Panc1 (cell line): Measurements from ENCODE around the gene AURKB. TPM values are rescaled to one million over a fixed set of nuclear protein-coding genes. Genes with fewer than 3 reads are reported as not detected.

Experiments
- ATAC-seq: fragments of 200-7000 bp; cut with Tn5 transposase; 2 replicates; pipeline ENCODE4 v1.9.1; 2020; ENCODE audit warnings: mild to moderate bottlenecking, moderate library complexity
- BruUV-seq: library from RNA; stranded (reverse); fragments of 400-500 nt; replicated peaks from 2 replicates; lab custom pipeline; 2021; lab: Mats Ljungman, UMichigan
- CTCF ChIA-PET: fragments of 300-600 bp; sonication (Branson Sonifier 250); formaldehyde crosslinking; loops from one replicate; lab custom pipeline; 2022; ENCODE audit warnings: antibody characterized with exemption; lab: Charles Lee
- POLR2A ChIA-PET: fragments of 300-600 bp; sonication (Branson Sonifier 250); formaldehyde crosslinking; loops from one replicate; lab custom pipeline; 2022; ENCODE audit warnings: antibody characterized with exemption; lab: Charles Lee
- DNase-seq: peaks from one replicate; pipeline ENCODE4 v3.0.0-alpha.2; 2010; ENCODE audit warnings: low read depth, low spot score
- H3K27ac ChIP-seq: 2 replicates; pipeline ENCODE4 v1.5.1; 2011; ENCODE audit warnings: mild to moderate bottlenecking, low read length, inconsistent platforms
- H3K27me3 ChIP-seq: fragments of 200-500 bp; sonication (Bioruptor generic); 2 replicates; pipeline ENCODE4 v1.6.0; 2014; ENCODE audit warnings: low read length, inconsistent platforms; ENCODE audit not compliant: control insufficient read depth, insufficient read depth
- H3K36me3 ChIP-seq: fragments of 200-500 bp; sonication (Bioruptor generic); 2 replicates; pipeline ENCODE4 v1.5.1; 2014; ENCODE audit warnings: inconsistent platforms, mild to moderate bottlenecking, low read length, moderate library complexity; ENCODE audit not compliant: control insufficient read depth, insufficient read depth
- H3K4me1 ChIP-seq: 2 replicates; pipeline ENCODE4 v1.5.1; 2011; ENCODE audit warnings: inconsistent platforms, mild to moderate bottlenecking, low read length, moderate library complexity; ENCODE audit not compliant: control insufficient read depth, insufficient read depth
- H3K4me3 ChIP-seq, 2 experiments: 2 replicates each; pipeline ENCODE4 v1.5.1; 2011 to 2012; ENCODE audit warnings: low read depth in 2 of 2, low read length in 2 of 2, mild to moderate bottlenecking in 2 of 2, inconsistent platforms in 1 of 2, moderate library complexity in 1 of 2
- H3K9me3 ChIP-seq: fragments of 200-500 bp; sonication (Bioruptor generic); 2 replicates; pipeline ENCODE4 v1.5.1; 2014; ENCODE audit warnings: low read depth, mild to moderate bottlenecking, inconsistent platforms, low read length, moderate library complexity; ENCODE audit not compliant: control insufficient read depth, insufficient read depth
- POLR2AphosphoS5 ChIP-seq: IDR thresholded peaks from 2 replicates; pipeline ENCODE4 v1.6.1; 2012; ENCODE audit warnings: mild to moderate bottlenecking, low read depth, low read length, moderate library complexity
- SIN3A ChIP-seq: IDR thresholded peaks from 2 replicates; pipeline ENCODE4 v1.6.1; 2012; ENCODE audit warnings: low read depth, mild to moderate bottlenecking, low read length, moderate library complexity, borderline replicate concordance; ENCODE audit not compliant: insufficient read depth
- TCF7L2 ChIP-seq: IDR thresholded peaks from 2 replicates; pipeline ENCODE4 v1.6.1; 2011; ENCODE audit warnings: mild to moderate bottlenecking, low read depth, low read length, inconsistent platforms
- in situ Hi-C: cut with HindIII; loops from 2 replicates; pipeline ENCODE4 v1.10.0; 2016; ENCODE audit warnings: low sequenced_read_pairs, low pct_unique_long_range_greater_than_20kb
- intact Hi-C: fragments of 100-400 bp; cut with micrococcal nuclease; formaldehyde crosslinking; loops from one replicate; pipeline ENCODE4 v1.10.0; 2022; ENCODE audit not compliant: unreplicated experiment
- total RNA-seq: library from RNA; stranded (reverse); gene quantifications from one replicate; pipeline ENCODE4 v1.2.1, GENCODE V29; 2021; ENCODE audit not compliant: unreplicated experiment
- TF ChIP-seq, protein P1 (sequence below): fragments of 450-650 bp; IDR thresholded peaks from 2 replicates; pipeline ENCODE4 v1.5.1; 2017; ENCODE audit warnings: mild to moderate bottlenecking
- TF ChIP-seq, protein P2 (sequence below), 2 experiments: IDR thresholded peaks; 2 replicates each; pipeline ENCODE4 v1.6.1; 2011 to 2012; ENCODE audit warnings: low read depth in 2 of 2, control low read depth in 1 of 2, low read length in 1 of 2, mild to moderate bottlenecking in 1 of 2, moderate library complexity in 1 of 2; ENCODE audit not compliant: insufficient read depth in 1 of 2

AURKB gene
- total RNA-seq, 1 experiment from 2014 or later: 85.8 TPM

DNA sequence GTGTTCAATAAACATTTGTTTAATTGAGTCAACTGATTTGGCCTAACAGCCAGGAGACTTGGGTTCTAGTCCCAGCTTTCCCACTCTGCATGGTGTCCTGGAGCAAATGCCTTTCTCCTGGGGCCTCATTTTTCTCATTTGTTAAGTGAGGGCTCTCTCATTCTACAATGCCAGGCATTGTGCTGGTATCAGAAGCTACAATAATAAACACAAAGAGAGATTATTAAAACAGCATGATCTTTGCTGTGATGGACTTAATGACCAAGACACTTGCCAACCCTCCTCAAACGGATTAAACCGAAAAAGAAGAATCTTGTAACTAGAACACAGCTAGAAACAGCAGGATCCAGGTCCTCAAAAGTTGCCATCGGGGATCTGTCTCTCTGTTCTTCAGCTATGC lies 42.8 kb downstream of the AURKB start:
- no TSS peak for BruUV-seq
- POLR2A ChIA-PET: no interaction called here
- CTCF ChIA-PET: no interaction called here

DNA sequence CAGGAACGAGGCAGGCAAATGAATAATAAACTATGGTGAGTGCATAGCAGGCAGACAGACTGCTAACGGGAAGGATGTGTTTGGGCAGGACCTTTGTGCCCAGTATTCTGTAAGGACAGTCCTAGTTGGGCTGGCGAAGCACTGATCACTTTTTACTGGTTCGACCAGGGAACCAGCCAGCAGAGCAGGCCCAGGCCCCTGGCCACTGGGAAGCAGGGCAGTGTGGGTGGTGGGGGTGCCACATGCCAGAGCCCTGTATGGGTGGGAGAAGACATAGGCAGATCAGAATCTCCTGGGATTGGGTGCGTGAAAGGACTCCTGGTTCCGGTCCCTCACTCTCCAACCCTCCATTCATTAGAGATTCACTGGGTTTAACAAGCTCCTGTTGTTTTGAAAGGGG lies 43.6 kb downstream of the AURKB start:
- ChIA-PET POLR2A (no interaction called here), CTCF (no interaction called here)
- DNase-seq: no peak
- H3K4me3 ChIP-seq: no peak overlapping the region
- in situ Hi-C loops (no loop called here), intact Hi-C loops (no loop called here)
- no peak overlapping the region for H3K27ac ChIP-seq
- no peaks in the 10 kb centered on the region for H3K9me3 ChIP-seq
- H3K27me3 ChIP-seq: no peaks in the 10 kb centered on the region
- TF ChIP-seq TCF7L2: no peak
- TF ChIP-seq, protein P1, sequence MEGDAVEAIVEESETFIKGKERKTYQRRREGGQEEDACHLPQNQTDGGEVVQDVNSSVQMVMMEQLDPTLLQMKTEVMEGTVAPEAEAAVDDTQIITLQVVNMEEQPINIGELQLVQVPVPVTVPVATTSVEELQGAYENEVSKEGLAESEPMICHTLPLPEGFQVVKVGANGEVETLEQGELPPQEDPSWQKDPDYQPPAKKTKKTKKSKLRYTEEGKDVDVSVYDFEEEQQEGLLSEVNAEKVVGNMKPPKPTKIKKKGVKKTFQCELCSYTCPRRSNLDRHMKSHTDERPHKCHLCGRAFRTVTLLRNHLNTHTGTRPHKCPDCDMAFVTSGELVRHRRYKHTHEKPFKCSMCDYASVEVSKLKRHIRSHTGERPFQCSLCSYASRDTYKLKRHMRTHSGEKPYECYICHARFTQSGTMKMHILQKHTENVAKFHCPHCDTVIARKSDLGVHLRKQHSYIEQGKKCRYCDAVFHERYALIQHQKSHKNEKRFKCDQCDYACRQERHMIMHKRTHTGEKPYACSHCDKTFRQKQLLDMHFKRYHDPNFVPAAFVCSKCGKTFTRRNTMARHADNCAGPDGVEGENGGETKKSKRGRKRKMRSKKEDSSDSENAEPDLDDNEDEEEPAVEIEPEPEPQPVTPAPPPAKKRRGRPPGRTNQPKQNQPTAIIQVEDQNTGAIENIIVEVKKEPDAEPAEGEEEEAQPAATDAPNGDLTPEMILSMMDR: no peak
- TF ChIP-seq, protein P2, sequence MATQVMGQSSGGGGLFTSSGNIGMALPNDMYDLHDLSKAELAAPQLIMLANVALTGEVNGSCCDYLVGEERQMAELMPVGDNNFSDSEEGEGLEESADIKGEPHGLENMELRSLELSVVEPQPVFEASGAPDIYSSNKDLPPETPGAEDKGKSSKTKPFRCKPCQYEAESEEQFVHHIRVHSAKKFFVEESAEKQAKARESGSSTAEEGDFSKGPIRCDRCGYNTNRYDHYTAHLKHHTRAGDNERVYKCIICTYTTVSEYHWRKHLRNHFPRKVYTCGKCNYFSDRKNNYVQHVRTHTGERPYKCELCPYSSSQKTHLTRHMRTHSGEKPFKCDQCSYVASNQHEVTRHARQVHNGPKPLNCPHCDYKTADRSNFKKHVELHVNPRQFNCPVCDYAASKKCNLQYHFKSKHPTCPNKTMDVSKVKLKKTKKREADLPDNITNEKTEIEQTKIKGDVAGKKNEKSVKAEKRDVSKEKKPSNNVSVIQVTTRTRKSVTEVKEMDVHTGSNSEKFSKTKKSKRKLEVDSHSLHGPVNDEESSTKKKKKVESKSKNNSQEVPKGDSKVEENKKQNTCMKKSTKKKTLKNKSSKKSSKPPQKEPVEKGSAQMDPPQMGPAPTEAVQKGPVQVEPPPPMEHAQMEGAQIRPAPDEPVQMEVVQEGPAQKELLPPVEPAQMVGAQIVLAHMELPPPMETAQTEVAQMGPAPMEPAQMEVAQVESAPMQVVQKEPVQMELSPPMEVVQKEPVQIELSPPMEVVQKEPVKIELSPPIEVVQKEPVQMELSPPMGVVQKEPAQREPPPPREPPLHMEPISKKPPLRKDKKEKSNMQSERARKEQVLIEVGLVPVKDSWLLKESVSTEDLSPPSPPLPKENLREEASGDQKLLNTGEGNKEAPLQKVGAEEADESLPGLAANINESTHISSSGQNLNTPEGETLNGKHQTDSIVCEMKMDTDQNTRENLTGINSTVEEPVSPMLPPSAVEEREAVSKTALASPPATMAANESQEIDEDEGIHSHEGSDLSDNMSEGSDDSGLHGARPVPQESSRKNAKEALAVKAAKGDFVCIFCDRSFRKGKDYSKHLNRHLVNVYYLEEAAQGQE (IDR thresholded peaks at IDR 0.05; ENCODE audit: insufficient read depth in 1 of 2, low read depth in 2 of 2, low read length in 1 of 2): no peak
- no peak for TF ChIP-seq SIN3A
- TF ChIP-seq POLR2AphosphoS5: no peak
- no peaks in the 10 kb centered on the region; the same call in 1 of the 2 replicates for H3K36me3 ChIP-seq
- no peak for ATAC-seq
- no TSS peak for BruUV-seq
- peaks cover 18% of the 10 kb centered on the region for H3K4me1 ChIP-seq

More for the DNA sequence above, 42.8 kb downstream of the AURKB start:
- TF ChIP-seq, protein P1: no peak
- no peak for TF ChIP-seq TCF7L2
- TF ChIP-seq, protein P2 (IDR thresholded peaks at IDR 0.05; ENCODE audit: insufficient read depth in 1 of 2, low read depth in 2 of 2, low read length in 1 of 2): no peak
- TF ChIP-seq POLR2AphosphoS5: no peak
- DNase-seq: no peak
- Histone ChIP-seq H3K27ac (no peak overlapping the region), H3K9me3 (no peaks in the 10 kb centered on the region), H3K36me3 (no peaks in the 10 kb centered on the region; the same call in 1 of the 2 replicates), H3K27me3 (no peaks in the 10 kb centered on the region), H3K4me3 (no peak overlapping the region), H3K4me1 (peaks cover 17% of the 10 kb centered on the region)
- intact Hi-C loops (no loop called here), in situ Hi-C loops (no loop called here)
- ATAC-seq: no peak
